ENCODE measurements around the gene GHRH.

The GHRH gene

GRCh38 chr20:37261714-37262113, at the start of gene GHRH:
GHRH (minus strand) TSS chr20:37261814; CDS start chr20:37256889, 4,925 bp downstream.
- DNase-seq: no peak

- DNase-seq: no peak
Measured at GRCh38 chr20:37310951-37311350, 49.3 kb upstream of the GHRH start.

- no peak for DNase-seq
Measured at GRCh38 chr20:37309936-37310590, 48.4 kb upstream of the GHRH start.

GRCh38 chr20:37309290-37309689, 47.7 kb upstream of the GHRH start:
- DNase-seq: no peak

- DNase-seq: no peak
Measured at GRCh38 chr20:37308086-37309050, 46.8 kb upstream of the GHRH start.

- no peak for DNase-seq
Measured at GRCh38 chr20:37305839-37306238, 44.2 kb upstream of the GHRH start.

GRCh38 chr20:37305079-37305478, 43.5 kb upstream of the GHRH start:
- no peak for DNase-seq

- no peak for DNase-seq
Measured at GRCh38 chr20:37303637-37304036, 42.0 kb upstream of the GHRH start.

- no peak for DNase-seq
Measured at GRCh38 chr20:37302981-37303380, 41.4 kb upstream of the GHRH start.

GRCh38 chr20:37301558-37301957, 39.9 kb upstream of the GHRH start:
- no peak for DNase-seq

- no peak for DNase-seq
Measured at GRCh38 chr20:37301120-37301519, 39.5 kb upstream of the GHRH start.

- no peak for DNase-seq
Measured at GRCh38 chr20:37299718-37300528, 38.3 kb upstream of the GHRH start.

- DNase-seq: no peak
Measured at GRCh38 chr20:37298190-37298939, 36.8 kb upstream of the GHRH start.

GRCh38 chr20:37297066-37297736, 35.6 kb upstream of the GHRH start:
- no peak for DNase-seq

- DNase-seq: peak; percentile 5
Measured at GRCh38 chr20:37296371-37296770, 34.8 kb upstream of the GHRH start.

GRCh38 chr20:37295595-37295994, 34.0 kb upstream of the GHRH start:
- DNase-seq: no peak

GRCh38 chr20:37295001-37295400, 33.4 kb upstream of the GHRH start:
- no peak for DNase-seq

- peak; percentile 41 for DNase-seq
Measured at GRCh38 chr20:37294262-37294981, 32.8 kb upstream of the GHRH start.

GRCh38 chr20:37293301-37293943, 31.8 kb upstream of the GHRH start:
- no peak for DNase-seq

- no peak for DNase-seq
Measured at GRCh38 chr20:37291724-37292126, 30.1 kb upstream of the GHRH start.
